ENCODE measurements around the gene ACOT8.
"Not testable (repeated sequence)": the region's sequence is repeated elsewhere in the genome, so short reads cannot be mapped to it uniquely, and the experiment has no call there.

Gene ACOT8

DNA sequence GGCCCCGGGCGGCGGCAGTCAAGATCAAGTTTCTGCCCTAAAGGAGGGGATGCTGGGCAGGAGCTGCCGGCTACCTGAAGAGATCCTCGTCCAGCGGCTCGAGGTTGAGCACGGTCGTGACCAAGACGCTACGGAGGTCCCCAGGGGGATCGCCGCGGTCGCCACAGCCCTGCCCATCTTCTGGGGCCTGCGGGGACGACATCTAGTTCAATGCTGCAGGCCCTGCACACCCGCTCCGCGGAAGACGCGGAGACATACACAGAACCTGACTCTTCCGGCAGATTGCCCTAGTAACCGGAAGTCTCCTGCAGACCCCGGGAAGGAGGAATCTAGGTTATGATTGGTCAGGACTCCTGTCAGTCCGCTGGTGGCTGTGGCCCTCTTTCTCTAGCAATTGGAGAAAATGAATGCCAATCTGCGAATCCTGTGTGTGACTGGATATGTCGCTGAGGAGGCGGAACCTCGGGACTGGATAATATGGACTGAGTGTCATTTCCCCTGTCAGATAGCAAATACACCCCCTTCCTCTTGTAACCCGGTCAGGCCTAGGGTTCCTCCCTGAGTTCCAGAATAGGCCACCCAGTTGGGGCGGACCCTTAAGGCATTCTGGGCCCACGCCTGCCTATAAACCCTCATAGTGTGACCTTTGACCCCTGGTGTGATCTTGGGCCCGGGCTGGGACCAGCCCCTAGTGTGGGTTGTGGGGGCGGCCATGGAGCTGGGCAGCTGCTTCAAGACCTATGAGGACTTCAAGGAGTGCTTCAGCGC, at the start of gene ACOT8, which contains the start of gene ZSWIM3:
Gene ACOT8 (minus strand): TSS at position 279 of the 768 bp plus-strand sequence. CDS start 77 bp downstream, at position 202.
Gene ZSWIM3 (plus strand): TSS at position 501 of the 768 bp plus-strand sequence. CDS start 212 bp downstream, at position 713.
- Mint-ChIP-seq H3K9me3 (no peaks in the 10 kb centered on the region), H3K27ac (peak within 1 kb of the TSS; percentile 94), H3K27me3 (no peaks in the 10 kb centered on the region), H3K36me3 (peaks cover 29% of the 10 kb centered on the region), H3K4me1 (peaks cover 41% of the 10 kb centered on the region), H3K4me3 (peak within 1 kb of the TSS; percentile 96)
- ATAC-seq = peak; percentile 99

DNA sequence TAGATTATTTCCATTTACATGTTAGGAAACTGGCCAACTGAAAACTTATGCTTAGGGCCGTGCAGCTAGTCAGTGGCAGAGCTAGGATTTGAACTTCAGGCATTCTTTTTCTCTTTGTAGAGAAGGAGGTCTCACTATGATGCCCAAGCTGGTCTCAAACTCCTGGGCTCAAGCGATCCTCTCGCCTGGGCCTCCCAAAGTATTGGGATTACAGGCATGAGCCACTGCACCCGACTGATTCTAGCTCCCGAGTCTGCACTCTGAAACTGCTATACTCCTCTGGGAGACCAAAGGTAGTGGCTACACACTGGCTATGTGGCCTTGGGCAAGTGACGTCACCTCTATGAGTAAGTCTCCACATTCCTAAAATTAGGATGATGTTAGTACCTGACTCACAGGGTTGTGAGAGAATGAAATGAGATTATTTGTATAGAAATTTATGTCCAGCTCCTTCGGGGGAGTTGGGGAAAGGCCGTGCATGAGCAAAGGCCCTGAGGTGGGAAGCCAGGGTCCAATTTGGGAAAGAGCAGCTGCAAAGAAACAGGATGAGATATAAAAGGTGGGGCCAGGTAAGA, 48.4 kb upstream of the ACOT8 start:
- ATAC-seq = no peak
- Mint-ChIP-seq H3K4me3 (no peak overlapping the region), H3K36me3 (no peaks in the 10 kb centered on the region), H3K4me1 (peaks cover 22% of the 10 kb centered on the region), H3K27me3 (no peaks in the 10 kb centered on the region), H3K27ac (no peak overlapping the region), H3K9me3 (peaks cover 1% of the 10 kb centered on the region)

DNA sequence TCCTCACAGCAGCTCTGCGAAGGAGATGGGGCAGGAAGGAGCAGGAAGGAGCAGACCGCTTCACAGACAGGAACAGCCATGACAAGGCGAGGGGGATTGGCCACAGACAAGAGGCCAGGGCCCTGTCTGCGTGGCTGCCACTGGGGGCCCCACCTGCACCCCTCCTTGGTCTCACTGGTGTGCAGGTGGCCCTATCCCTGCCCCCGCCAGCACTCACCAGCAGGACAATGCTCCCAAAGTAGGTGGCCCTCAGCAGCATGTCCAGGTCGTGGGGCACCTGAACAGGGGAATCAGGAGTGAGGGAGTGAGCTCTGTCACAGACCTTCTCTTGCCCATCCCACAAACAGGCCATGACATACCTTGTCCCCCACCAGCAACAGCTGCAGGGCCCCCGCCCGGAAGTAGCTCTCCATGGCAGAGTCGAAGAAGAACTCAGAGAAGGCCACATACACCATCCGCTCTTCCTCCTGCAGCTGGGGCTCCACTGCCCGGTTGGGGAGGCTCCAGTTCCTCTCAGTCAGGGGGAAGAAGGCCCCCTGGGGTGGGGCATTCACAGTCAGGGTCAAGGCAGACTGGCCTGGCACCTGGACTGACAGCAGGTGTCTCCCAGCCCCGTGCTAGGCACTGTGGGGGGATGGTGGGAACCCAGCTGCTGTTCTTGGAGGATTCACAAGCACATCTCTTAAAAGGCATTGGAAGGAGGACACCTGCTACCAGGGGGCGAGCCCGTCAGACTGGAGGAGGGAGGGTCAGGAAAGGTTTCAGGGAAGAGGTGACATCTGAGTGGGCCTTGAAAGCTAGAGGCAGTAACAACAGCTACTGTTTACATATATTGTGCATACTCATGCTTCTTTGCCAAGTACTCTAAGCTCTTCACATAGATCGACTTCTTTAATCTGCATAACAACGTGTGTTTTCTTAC, 47.7 kb upstream of the ACOT8 start:
- Mint-ChIP-seq H3K36me3 (no peaks in the 10 kb centered on the region), H3K4me1 (peaks cover 18% of the 10 kb centered on the region), H3K27me3 (no peaks in the 10 kb centered on the region), H3K4me3 (no peak overlapping the region), H3K27ac (no peak overlapping the region), H3K9me3 (no peaks in the 10 kb centered on the region)
- no peak for ATAC-seq

DNA sequence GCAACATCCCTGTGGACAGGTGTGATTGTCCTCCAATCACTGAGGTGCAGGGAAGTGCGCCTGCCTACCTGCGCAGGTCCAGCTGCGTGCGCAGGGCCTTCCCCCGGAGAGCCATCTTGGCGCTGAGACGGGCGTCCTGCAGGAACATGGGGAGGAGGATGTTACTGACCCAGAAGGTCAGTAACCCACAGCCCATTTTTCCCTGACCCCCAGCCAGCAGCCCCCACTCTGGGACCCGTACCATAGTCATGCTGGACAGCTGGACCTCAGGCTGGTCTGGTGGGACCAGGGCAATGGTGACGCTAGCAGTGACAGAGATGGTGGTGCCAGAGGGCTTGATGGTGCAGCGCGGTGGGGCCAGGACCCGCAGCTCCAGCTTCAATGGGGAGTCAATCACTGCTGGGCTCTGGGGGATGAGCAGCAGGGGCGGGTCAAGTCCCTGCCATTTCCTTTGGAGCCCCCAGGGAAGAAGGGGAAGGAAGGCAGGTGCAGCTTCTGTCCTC, 45.1 kb upstream of the ACOT8 start:
- H3K9me3 Mint-ChIP-seq = no peaks in the 10 kb centered on the region
- H3K4me3 Mint-ChIP-seq = no peak overlapping the region
- H3K4me1 Mint-ChIP-seq = peaks cover 15% of the 10 kb centered on the region
- no peak for ATAC-seq
- peaks cover 19% of the 10 kb centered on the region for H3K36me3 Mint-ChIP-seq
- peak overlapping the region; percentile 42 for H3K27ac Mint-ChIP-seq
- H3K27me3 Mint-ChIP-seq = no peaks in the 10 kb centered on the region

DNA sequence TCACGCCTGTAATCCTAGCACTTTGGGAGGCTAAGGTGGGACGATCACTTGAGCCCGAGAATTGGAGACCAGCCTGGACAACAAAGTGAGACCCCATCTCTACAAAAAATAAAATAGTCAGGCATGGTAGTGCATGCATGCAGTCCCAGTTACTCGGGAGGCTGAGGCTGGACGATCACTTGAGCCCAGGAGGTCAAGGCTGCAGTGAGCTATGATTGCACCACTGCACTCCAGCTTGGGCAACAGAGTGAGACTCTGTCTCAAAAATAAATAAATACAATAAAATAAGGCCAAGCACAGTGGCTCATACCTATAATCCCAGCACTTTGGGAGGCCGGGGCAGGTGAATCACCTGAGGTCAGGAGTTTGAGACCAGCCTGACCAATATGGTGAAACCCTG, 44.1 kb upstream of the ACOT8 start:
- Mint-ChIP-seq H3K4me1 (peaks cover 15% of the 10 kb centered on the region), H3K36me3 (peaks cover 29% of the 10 kb centered on the region)
- not testable (repeated sequence) for ATAC-seq, H3K27me3 Mint-ChIP-seq, H3K4me3 Mint-ChIP-seq, H3K27ac Mint-ChIP-seq, H3K9me3 Mint-ChIP-seq

DNA sequence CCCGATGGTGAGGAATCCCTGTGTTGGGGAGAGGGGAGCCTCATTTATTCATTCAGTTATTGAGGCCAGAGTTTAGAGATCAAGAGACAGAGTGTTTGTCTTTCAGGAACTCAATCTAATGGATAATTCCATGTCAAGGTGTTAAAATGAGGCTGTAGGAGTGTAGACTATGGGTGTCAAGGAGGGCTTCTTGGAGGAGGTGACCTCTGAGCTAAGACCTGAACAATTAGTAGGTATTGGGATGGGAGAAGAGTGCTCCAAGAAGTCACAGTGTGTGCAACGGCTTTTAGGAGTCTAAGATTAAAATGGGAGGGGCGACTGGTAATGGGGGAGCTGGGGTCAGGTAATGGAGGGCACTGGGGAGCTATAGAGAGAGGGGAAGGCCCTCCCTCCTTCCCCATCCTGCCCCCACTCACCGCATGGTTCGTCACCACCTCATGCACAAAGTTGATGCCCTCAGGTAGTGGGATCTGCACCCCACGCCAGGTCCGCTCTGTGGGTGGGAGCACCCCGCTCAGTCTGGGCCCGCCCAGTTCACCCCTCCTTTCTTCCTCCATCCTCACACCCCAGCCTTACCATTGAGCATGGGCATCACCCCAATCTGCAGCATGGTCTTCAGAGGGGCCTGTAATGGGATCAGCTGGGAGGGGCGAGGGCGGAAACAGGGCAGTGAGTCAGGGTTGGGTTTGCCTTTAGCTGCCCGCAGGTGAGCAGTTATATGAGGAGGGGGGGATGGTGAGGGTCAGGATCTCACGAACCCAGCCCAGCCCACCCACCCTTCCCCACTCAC, 42.0 kb upstream of the ACOT8 start:
- Mint-ChIP-seq H3K36me3 (peaks cover 39% of the 10 kb centered on the region), H3K4me3 (no peak overlapping the region), H3K4me1 (peaks cover 16% of the 10 kb centered on the region), H3K27ac (no peak overlapping the region), H3K27me3 (no peaks in the 10 kb centered on the region), H3K9me3 (no peaks in the 10 kb centered on the region)
- peak; percentile 42 for ATAC-seq

DNA sequence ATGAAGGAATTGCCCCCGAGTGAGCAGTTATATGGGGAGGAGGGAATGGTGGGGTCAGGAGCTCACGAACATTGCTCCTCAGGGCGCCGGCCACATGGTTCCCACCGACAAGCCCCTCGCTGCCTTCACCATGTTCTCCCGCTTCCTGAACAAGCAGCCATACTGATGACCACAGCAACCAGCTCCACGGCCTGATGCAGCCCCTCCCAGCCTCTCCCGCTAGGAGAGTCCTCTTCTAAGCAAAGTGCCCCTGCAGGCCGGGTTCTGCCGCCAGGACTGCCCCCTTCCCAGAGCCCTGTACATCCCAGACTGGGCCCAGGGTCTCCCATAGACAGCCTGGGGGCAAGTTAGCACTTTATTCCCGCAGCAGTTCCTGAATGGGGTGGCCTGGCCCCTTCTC, 41.1 kb upstream of the ACOT8 start:
- H3K36me3 Mint-ChIP-seq = peaks cover 44% of the 10 kb centered on the region
- peaks cover 23% of the 10 kb centered on the region for H3K4me1 Mint-ChIP-seq
- H3K27ac Mint-ChIP-seq = no peak overlapping the region
- no peaks in the 10 kb centered on the region for H3K27me3 Mint-ChIP-seq
- ATAC-seq = no peak
- H3K9me3 Mint-ChIP-seq = no peaks in the 10 kb centered on the region
- H3K4me3 Mint-ChIP-seq = no peak overlapping the region

DNA sequence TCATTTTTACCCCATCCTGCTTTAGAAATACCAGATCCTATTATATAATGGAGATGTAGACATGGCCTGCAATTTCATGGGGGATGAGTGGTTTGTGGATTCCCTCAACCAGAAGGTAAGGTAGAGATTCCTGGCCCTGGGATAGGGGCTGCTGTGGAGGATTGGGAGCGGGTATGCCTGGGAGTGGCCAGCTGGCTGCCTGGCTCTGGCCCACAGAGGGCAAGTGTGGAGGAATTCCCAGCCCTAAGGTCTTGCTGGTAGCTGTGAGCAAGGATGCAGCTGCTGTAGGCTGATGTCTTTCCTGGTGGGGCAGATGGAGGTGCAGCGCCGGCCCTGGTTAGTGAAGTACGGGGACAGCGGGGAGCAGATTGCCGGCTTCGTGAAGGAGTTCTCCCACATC, 40.5 kb upstream of the ACOT8 start:
- Mint-ChIP-seq H3K4me3 (no peak overlapping the region), H3K27ac (no peak overlapping the region)

DNA sequence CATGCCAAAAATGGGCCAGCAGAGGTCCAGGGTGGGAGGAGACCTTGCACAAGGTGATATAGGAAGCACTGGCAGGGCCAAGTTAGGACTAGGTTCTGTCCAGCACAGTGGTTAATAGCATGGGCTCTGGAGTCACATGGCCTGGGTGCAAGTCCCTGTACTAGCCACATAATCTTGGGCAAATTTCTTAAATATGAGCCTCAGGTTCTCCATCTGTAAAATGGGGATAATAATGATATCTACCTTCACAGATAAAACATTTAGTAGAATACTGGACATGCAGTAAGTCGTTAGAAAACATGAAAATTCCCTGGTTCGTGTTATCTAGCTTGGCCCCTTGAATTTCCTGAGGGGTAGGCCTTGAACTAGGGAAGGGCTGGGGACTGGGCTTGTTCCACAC, 40.1 kb upstream of the ACOT8 start:
- no peak overlapping the region for H3K4me3 Mint-ChIP-seq
- H3K27me3 Mint-ChIP-seq = no peaks in the 10 kb centered on the region
- H3K27ac Mint-ChIP-seq = no peak overlapping the region
- ATAC-seq = no peak
- peaks cover 23% of the 10 kb centered on the region for H3K4me1 Mint-ChIP-seq
- peaks cover 44% of the 10 kb centered on the region for H3K36me3 Mint-ChIP-seq
- no peaks in the 10 kb centered on the region for H3K9me3 Mint-ChIP-seq

More for the DNA sequence above, 40.5 kb upstream of the ACOT8 start:
- no peaks in the 10 kb centered on the region for H3K27me3 Mint-ChIP-seq
- no peaks in the 10 kb centered on the region for H3K9me3 Mint-ChIP-seq
- no peak for ATAC-seq
- H3K4me1 Mint-ChIP-seq = peaks cover 23% of the 10 kb centered on the region
- H3K36me3 Mint-ChIP-seq = peaks cover 44% of the 10 kb centered on the region

DNA sequence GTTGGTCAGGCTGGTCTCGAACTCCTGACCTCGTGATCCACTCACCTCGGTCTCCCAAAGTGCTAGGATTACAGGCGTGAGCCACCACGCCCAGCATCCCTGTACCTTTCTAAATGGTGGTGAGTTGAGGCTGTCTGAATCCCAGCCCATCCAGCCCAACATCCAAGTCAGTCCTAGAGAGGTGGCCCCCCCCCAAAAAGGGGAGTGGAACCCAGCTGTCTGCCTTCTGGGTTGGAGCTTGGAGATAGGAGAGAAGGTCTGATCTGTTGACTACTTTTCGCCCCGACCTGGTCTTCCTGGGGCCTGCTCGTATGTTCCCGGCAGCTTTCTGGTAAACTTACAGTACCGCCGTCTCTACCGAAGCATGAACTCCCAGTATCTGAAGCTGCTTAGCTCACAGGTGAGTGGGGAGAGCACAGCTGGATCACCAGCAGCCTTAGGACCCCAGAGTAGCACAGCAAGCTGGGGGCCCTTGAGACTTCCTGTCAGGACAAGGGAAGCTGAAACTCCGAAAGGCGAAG, 39.5 kb upstream of the ACOT8 start:
- no peak for ATAC-seq
- Mint-ChIP-seq H3K27me3 (no peaks in the 10 kb centered on the region), H3K4me1 (peaks cover 26% of the 10 kb centered on the region), H3K4me3 (no peak overlapping the region), H3K27ac (no peak overlapping the region), H3K9me3 (no peaks in the 10 kb centered on the region), H3K36me3 (peaks cover 44% of the 10 kb centered on the region)

DNA sequence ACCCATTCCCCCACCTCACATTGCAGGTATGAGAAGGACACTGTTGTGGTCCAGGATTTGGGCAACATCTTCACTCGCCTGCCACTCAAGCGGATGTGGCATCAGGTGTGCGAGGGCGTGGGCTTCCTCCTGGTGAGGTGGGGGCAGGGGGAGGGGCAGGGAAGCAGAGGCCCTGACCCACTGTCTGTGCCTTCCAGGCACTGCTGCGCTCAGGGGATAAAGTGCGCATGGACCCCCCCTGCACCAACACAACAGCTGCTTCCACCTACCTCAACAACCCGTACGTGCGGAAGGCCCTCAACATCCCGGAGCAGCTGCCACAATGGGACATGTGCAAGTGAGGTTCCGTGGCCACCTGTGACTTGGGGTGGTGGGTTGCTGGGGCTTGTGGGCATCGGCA, 37.6 kb upstream of the ACOT8 start:
- Mint-ChIP-seq H3K4me3 (no peak overlapping the region), H3K27ac (no peak overlapping the region), H3K9me3 (no peaks in the 10 kb centered on the region), H3K4me1 (peaks cover 33% of the 10 kb centered on the region), H3K27me3 (no peaks in the 10 kb centered on the region), H3K36me3 (peaks cover 44% of the 10 kb centered on the region)
- no peak for ATAC-seq

DNA sequence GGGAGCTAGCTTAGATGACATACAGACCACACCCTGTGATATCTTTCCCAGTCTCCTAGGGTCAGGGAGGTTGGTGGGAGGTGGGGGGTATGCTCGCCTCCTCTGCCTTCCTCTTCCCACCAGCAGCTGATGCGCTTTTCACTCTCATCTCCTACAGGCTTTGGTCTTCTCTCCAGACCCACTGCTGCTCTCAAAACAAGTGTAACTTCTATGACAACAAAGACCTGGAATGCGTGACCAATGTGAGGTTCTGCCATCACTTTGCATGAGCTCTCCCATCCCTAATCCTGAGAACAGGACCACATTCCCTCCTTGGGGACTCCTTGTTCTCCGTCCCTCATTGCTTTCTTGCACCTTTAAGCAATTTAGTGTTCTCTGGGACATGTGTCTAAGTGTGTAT, 36.6 kb upstream of the ACOT8 start:
- Mint-ChIP-seq H3K4me1 (peaks cover 43% of the 10 kb centered on the region), H3K27me3 (no peaks in the 10 kb centered on the region), H3K9me3 (no peaks in the 10 kb centered on the region), H3K27ac (peak overlapping the region; percentile 88), H3K36me3 (peaks cover 40% of the 10 kb centered on the region), H3K4me3 (no peak overlapping the region)
- ATAC-seq = no peak

DNA sequence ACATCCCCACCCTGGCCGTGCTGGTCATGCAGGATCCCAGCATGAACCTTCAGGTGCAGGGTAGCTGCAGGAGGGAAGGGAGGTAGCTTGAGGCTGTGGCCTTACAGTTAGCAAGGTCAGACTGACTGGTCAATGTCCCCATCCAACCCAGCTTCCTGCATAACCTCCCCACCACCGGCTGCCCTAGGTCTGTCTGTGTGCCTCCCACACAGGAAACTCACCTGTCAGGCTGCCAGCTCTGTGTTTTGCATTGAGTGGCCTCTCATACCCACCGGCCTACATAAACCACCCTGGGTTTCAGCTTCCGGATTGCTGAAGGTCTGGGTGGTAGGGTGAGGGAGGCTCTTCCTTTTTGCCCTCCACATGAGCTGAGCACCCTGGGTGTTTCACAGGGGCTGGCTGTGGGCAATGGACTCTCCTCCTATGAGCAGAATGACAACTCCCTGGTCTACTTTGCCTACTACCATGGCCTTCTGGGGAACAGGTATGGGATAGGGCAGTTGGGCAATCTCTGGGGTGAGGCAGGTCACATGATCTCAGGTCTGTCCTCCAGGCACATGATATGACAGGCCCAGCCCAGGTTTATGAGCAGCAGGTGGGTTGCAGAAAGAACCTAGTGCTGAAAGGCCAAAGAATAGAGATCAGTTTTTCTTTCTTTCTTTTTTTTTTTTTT, 35.8 kb upstream of the ACOT8 start:
- Mint-ChIP-seq H3K9me3 (no peaks in the 10 kb centered on the region), H3K36me3 (peaks cover 32% of the 10 kb centered on the region), H3K4me3 (peak overlapping the region; percentile 90), H3K27ac (peak overlapping the region; percentile 88), H3K27me3 (no peaks in the 10 kb centered on the region), H3K4me1 (peaks cover 49% of the 10 kb centered on the region)
- ATAC-seq = peak; percentile 68

Measured in stimulated activated memory B cell treated with anti-CD40 and anti-IgM and Interleukin-4, amounts not matched to agents 10 μg/mL and 1 μg/mL and 100 μg/mL, for 72 hours (primary cell).